GM12875 (cell line): Measurements from ENCODE around the gene TMEM161B.
"Not testable (repeated sequence)": the region's sequence is repeated elsewhere in the genome, so short reads cannot be mapped to it uniquely, and the experiment has no call there.

Experiments
- H3K4me3 ChIP-seq: one replicate; pipeline ENCODE4 v1.5.1; 2011; ENCODE audit warnings: low read depth, low read length, control low read depth
- TF ChIP-seq, protein P1 (sequence below): IDR thresholded peaks from 2 replicates; pipeline ENCODE4 v1.5.1; 2011; ENCODE audit warnings: low read depth, mild to moderate bottlenecking, control low read depth, inconsistent platforms, low read length, moderate library complexity, borderline replicate concordance; ENCODE audit not compliant: insufficient read depth

The TMEM161B gene

DNA sequence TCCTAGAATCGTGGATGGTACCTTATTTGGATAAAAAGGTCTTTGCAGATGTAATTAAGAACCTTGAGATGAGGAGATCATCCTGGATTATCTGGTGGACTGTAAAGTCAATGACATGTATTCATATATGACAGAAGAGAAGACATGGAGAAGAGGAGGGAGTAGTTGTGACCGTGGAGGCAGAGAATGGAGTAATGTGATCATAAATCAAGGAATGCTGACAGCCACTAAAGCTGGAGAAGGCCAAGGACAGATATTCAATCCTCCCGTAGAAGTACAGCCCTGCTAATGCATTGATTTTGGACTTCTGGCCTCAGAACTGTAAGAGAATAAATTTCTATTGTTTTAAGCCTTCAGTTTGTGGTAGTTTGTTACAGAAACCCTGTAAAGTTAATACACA lies 18.7 kb upstream of the TMEM161B start:
- TF ChIP-seq, protein P1, sequence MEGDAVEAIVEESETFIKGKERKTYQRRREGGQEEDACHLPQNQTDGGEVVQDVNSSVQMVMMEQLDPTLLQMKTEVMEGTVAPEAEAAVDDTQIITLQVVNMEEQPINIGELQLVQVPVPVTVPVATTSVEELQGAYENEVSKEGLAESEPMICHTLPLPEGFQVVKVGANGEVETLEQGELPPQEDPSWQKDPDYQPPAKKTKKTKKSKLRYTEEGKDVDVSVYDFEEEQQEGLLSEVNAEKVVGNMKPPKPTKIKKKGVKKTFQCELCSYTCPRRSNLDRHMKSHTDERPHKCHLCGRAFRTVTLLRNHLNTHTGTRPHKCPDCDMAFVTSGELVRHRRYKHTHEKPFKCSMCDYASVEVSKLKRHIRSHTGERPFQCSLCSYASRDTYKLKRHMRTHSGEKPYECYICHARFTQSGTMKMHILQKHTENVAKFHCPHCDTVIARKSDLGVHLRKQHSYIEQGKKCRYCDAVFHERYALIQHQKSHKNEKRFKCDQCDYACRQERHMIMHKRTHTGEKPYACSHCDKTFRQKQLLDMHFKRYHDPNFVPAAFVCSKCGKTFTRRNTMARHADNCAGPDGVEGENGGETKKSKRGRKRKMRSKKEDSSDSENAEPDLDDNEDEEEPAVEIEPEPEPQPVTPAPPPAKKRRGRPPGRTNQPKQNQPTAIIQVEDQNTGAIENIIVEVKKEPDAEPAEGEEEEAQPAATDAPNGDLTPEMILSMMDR: no peak
- no peak overlapping the region for H3K4me3 ChIP-seq

DNA sequence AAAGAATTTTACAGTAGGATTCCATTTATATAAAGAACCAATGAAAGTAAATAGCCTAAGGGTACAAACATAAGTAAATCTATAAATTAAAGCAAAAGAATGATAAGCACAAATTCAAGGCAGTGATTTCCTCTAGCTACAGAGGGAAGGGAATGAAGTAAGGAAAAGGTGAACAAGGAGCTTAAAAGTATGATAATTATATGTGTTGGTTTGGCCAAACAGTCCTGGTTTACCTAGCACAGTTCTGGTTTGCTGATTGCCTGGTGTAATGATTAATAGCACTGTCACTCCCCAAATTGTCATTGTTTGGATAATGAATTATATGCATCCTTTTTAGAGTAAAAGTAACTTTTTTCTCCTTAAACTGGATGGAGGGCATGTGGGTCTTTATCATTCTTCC lies 15.0 kb upstream of the TMEM161B start:
- TF ChIP-seq, protein P1: no peak
- no peak overlapping the region for H3K4me3 ChIP-seq

DNA sequence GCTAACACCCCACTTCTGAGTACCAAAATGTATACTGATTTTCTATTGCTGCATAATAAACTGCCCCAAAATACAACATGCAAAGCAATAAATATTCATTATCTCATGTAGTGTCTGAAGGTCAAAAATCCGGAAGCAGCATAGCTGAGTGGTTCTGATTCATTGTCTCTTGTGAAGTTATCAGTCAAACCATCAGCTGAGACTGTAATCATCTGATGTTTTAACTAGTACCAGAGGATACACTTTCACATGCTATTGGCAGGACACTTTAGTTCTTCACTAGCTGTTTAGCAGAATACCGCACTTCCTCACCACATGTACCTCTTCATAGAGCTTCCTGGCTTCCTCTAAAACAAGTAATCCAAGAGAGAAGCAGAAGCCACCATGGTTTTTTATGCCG lies 12.7 kb upstream of the TMEM161B start:
- no peak overlapping the region for H3K4me3 ChIP-seq
- TF ChIP-seq, protein P1: no peak

DNA sequence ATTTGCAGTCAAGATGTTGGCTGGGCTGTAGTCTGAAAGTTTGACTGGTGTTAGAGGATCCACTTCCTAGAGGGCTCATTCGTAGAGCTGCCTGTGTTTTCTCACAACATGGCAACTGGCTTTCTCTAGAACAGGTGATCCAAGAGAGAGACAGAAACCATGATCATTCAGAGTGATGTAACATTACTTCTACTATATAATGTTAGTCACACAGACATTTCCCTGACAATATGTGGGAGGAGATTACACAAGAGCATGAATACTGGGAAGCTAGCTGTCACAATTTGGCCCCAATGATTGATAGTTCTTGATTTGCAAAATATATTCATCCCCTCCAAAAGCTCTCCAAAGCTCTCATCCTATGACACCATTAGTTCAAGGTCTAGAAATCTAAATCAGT lies 10.9 kb upstream of the TMEM161B start:
- TF ChIP-seq, protein P1: no peak
- no peak overlapping the region for H3K4me3 ChIP-seq

DNA sequence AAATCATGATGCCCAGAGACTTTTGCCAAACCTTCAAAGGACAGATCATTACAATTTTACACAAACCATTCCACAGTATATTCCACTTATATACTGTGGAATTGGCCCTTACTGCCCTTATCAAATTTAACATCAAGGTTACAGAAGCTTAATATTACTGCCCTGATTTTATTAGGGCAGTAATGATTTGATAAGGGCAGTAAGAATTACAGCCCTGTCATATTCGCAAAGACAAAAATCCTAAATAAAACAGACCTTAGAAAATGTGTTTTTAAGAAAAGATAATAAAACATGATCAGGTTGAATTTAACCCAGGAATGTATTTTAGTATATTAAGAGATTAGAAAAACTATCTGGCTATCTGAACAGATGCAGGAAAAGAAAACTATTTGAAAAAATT lies 7.7 kb upstream of the TMEM161B start:
- TF ChIP-seq, protein P1: no peak

DNA sequence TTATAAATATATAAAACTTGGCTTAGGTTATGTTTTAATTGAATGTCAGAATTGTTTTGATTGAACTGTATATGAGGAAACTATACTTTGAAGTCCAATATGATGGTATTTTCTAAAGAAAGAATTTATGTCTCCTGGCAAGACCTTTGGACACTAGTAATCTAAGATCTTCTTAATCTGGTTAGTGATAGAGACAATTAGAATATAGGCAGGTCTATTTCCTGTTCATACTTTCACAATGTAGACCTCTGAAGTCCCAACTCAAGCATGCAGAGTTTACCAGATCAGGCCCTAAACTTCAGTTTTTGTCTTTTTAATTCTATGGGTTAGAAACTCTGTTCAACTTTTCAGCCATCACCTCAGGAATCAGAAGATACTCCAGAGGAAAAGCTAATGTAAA lies 6.9 kb upstream of the TMEM161B start:
- TF ChIP-seq, protein P1: no peak
- no peak overlapping the region for H3K4me3 ChIP-seq

More for the DNA sequence above, 7.7 kb upstream of the TMEM161B start:
- H3K4me3 ChIP-seq: no peak overlapping the region

DNA sequence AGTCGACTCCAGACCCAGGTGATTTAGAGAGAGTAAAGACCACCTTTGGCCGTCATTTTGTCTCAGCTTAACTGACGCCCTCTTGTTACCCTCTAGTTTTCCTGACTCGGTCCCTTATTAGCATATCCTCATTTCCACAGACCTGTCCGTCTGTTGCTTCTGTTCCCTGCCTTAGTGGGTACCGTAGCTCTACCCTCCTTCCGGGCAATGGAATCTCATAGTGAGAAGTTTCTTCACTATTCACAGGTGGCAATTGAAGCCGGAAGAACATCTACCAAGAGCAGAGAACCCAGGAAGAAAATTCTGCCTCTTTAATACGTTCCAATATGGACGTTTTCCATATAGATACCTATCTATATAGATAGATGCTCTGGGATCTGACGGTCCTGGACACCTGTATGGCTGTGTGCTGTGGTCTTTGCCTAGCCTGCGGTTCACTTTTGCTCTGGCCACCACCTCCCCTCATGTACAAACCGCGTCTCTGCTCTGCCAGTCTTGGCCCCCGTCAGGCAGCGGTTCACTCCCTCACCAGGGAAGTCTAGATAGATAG lies 652 bp upstream of the TMEM161B start:
- TF ChIP-seq, protein P1: no peak
- H3K4me3 ChIP-seq: peak overlapping the region; percentile 64

DNA sequence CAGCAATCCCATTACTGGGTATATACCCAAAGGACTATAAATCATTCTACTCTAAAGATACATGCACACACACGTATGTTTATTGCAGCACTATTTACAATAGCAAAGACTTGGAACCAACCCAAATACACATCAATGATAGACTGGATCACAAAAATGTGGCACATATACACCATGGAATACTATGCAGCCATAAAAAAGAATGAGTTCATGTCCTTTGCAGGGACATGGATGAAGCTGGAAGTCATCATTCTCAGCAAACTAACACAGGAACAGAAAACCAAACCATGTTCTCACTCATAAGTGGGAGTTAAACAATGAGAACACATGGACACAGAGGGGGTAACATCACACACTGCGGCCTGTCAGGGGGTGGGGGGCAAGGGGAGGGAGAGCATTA lies 4.1 kb downstream of the TMEM161B start:
- H3K4me3 ChIP-seq: not testable (repeated sequence)
